Activated CD4-positive, CD25-positive, alpha-beta regulatory T cell treated with anti-CD3 and anti-CD28 coated beads, Interleukin-2, amount 50 U/mL, for 72 hours (primary cell): ENCODE results near the gene LRIT2.
A peak's percentile ranks its signal among the peaks of the same experiment; 100 is the strongest.

Experiments
- DNase-seq: peaks from one replicate; pipeline ENCODE4 v3.0.0; 2021

Gene LRIT2

DNA sequence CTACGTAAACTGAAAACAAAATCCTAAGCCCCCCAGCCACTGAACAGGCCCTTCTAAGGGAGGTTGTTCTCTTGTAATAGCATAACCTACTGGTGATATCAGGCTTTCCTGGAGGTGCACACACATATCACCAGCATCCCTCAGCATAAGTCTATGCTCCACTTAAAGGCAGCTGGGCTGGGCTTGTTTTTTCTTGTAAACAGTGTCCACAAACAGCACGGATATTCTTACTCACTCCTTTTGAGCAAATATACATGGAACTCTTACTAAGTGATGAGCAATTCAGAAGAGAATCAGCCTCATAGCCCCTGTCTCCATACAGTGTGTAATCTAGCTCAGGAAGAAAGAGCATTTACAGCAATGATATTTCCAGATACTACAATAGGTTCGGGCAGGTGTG, 13.6 kb upstream of the LRIT2 start:
- no peak for DNase-seq

DNA sequence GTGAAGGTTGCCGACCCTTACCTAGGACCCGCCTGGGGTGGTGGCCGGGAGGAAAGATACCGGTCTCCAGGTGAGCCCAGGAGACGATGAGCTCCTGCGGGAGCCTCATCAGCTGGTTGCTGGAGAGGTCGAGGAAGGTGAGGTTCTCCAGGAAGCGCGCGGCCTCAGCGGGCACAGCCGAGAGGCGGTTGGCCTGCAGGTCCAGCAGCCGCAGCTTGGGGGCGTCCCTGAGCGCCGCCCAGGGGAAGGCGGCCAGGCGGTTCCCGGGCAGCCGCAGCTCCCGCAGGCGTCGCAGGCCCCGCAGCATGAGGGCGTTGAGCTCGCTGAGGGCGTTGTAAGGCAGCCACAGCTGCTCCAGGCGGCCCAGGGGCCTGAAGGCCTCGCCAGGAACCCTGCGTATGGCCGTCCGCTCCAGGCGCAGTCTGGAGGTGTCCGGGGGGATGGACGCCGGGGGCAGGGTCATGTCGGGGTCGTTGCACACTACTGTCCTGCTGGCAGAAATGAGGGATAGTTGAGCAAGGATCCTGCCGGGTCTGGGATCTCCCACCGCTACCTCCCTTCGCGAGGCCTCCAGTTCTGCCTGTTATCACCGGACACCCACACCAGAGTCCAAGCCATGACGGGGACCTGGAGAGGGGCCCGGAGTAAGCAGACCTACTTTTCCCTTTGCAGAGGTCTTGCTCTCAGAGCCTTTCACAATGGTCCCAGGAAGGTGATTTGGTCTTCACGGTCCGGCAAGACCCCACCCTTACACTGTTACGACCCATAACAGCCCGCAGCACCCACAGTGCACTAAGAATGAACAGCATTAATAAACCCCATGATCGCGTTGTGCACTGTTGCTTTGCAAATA, 12.1 kb upstream of the LRIT2 start:
- DNase-seq = no peak

DNA sequence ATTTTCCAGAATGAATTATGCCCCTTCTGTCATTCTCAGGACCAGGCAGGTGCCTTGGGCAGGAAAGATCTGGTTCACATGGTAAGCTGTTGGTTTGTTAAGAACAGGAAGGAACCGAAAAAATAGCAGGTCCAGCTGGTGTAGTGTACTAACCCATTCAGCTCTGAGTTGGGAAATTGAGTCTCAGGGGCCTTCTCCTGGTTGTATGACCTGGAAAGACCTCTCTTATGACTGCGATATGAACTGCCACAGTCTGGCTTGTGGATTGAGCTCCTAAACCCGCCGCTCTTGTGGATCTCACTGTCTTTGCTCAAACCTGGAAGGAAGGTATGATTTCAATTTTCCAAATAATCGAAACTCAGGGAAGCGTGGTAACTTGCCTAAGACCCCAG, 11.5 kb upstream of the LRIT2 start:
- DNase-seq = no peak

DNA sequence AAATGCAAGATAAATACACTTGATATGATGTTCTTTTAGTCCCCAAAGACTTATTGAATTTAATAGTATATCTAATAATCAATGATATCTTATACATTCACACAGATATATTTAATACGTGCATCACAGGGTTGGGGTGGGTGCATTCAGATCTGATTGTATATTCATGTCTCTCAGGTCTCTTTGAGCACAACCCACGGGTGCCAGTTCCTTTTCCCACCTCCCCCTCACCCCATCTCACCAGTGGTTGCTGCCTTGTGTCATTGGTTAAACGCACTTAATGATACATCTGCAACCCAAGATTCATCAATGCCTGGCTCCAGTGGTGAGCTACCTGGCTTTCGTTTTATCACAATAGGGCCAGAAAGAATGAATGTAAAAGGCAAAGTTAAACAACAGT, 9.8 kb upstream of the LRIT2 start:
- no peak for DNase-seq

DNA sequence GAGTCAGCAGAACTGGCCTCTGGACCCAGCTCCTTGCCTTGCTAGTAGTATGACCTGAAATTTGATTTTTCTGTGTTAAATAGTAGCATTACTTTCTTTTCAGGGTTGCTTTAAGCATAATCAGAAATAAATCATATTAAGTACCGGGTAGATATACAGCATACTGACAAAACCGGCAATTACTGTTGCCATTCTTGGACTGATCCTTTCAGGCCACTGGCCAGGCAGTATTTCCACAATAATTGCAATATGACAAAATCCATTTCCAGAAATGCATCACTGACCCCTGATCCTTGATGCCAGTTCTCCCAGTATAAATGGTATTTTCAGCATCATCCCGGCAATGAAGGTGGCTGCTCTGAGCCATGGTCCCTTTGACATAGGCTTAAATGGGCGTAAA, 9.1 kb upstream of the LRIT2 start:
- no peak for DNase-seq

DNA sequence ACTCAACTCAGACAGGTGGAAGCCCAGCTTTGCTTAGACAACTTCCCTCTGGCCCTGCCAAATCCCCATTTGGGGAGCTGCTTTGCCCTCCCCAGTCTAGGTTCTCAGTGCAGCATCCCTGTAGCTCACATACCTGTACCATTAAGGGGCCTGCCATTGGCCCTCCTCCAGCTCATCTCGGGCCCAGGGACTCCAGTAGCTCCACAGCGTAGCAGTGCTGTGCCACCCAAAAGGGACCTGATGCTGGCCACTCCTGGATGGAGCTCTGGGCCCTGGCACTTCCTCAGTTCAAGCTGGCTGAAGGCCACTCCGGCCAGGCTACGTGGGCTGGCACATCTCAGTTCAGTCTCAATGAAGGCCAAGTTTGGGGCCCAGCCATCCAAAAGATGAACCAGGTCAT, 8.6 kb upstream of the LRIT2 start:
- no peak for DNase-seq

DNA sequence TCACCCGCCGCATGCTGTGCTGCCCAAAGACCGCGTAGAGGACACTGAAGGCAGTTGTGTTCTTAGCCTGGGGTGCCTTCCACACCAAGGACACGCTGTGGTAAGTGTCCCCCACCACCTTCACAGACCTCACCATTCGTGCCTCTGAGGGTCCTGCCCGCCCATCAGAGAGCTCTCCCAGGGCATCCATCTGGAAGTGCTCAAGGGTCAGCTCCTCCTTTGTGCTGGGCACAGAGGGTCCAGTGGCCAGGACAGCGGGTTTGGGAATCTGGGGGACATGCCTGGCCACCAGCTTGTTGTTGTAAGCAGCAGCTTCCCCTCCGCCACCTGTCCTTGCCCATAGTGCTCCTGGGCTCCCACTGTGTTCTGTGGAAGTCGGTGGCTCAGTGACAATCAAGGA, 7.0 kb upstream of the LRIT2 start:
- no peak for DNase-seq

DNA sequence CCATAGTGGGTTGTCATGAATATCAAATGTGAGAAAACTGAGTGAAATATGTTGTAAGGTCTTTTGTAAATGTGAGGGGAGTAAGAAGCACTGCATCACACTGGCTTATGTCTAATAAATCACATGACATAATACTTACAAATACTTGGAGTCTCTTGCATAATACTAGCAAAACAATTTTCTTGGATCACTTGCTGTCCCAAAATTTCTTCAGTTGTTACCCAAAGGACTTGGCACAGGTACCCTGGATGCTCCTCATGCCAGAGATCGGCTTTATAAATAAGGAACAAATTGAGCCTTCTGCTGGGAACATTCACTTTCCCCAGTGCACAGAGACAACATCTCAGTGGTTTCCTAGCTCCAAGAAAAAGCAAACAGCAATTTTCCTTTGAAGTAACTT, 5.0 kb upstream of the LRIT2 start:
- no peak for DNase-seq

DNA sequence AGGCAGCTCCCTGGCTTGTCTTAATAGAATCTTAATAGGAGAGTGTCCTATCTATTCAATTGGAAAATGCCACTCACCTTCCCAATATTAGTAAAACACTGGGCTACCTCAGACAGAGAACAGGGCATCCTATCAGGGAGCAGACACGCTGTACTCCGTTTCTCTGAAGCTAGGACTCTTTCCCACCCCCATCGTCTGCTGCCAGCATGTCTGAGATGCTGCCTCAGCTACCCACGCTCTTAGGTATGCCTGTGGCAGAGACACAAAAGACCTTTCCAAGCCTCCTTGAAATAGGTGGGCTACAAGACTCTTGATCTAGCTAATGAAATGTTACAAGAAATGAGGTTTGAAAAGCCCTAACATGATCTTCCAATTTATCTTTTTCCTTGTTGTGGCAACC, 2.5 kb upstream of the LRIT2 start:
- no peak for DNase-seq

DNA sequence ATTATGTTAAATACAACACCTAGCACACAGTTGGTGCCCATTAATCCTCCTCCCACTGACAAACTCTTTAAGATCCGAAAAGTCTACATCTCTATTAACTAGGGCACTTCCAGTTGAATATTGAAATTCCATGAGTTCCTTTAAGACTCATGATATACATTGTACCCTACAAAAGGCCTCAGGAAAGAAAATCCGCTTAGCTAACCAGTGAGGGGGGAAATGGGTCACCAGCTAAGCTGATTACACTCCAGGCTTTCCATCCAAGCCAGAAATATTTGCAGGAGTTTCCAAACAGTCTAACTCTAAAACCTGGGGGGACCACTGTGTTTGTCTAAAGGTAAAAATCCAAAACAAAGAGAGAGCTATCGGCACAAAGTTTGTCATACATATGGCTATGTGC, 1.3 kb upstream of the LRIT2 start:
- DNase-seq = no peak

DNA sequence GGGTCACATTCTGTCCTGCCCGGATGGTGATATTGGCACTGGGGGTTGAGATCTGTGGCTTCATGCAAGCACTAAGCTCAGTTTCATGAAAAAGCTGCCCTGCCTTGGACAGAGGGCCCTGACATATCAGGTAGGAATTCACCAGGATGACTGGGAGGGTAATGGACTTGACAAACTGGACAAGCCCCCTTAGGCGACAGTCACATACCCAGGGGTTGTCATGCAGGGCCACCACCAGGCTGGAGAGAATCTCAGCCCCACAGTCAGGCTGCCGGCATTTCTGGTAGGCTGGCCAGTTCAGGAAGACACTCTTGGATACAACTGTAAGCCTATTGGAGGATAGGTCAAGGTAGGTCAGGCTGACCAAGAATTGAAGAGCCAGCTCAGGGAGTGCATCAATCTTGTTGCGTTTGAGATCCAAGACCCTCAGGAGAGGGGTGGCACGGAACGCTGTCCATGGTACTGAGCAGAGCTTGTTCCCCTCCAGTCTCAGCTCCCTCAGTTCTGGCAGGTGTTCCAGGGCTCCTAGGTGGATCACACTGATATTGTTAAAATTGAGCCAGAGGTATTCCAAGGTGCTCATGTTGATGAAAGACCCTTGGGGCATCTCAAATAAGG, 824 bp downstream of the LRIT2 start:
- DNase-seq = no peak

DNA sequence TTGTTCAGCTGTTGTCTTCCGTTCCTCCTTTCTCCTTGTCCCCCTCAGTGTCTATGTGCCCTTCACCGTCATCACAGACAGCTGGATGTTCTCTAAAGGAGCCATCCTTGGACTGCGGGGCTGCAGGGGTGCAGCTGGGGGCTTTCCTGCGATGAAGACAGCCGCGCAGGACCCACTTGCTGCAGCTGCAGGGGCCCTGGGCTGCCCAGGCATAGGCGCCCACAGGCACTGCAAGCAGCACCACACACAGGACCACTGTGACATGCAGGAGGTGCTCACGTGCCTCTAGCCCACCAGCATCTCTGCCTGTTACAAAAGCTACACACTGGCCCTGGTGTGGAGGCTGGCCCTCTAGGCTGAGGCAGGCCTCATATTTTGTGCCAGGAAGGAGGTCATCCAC, 3.4 kb downstream of the LRIT2 start:
- DNase-seq = no peak

DNA sequence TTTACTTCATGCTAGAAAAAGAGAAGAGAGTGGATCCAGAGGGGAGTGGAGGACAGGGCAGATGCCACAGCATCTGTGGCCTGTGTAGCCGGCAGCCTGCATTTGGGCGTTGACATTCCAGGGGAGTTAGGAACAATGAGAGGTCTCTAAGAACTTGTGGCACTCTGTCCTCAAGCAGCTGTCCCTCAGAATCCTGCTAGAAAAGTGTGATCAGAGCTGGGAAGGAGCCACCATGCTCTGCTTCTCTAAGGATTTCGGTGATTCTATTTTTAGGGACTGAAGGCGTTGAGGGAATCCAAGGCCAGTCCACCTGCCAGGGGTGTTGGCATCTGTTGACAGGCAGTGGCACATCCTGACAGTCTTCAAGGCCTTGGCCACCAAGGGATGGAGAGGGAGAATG, 7.6 kb downstream of the LRIT2 start:
- no peak for DNase-seq

DNA sequence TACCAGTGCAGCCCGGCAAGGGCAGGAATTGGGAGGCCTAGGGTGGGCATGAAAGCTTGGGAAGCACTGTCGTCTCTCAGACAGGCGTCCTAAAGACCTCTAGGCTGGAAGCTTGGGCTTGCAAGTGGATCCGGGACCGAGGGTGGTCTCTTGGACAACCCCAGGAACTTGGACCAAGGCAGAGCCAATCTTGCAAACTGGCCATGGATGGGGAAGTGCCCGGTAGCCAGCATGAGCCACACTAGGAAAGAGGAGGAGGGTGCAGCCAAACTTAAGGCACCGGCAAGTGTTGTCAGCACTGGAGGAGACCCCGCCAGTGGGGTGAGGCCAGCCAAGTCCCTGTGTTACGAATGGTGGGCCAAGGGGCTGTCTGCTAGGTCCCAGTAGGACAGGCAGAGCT, 8.5 kb downstream of the LRIT2 start:
- no peak for DNase-seq

DNA sequence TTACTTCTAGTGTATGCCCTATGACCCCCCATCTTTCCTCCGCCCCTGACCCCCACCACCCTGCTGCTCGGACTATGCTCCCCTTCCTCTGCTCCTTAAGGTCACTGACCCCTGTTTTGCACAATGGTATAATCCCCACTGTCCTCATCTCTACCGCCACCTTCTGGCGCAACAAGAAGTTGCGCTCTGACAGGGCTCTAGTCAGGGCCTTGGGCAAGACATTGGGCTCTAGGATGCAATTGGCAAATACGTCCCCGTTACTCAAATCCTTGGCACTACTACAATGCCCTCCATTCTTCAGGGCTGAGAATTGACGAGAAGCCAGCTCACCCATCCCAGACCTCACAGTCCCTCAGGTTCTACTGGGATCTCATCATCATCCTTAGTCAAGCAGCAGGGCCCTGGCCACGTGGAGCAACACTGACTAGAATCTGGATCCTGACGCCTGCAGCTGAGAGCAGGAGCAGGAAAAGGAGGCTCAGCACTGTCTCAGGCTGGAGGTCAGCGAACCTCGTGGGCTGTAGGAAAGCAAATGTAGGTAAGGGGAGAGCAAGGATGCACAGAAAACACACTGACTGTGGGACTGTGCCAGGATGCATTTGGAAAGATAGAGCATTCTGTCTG, 10.6 kb downstream of the LRIT2 start:
- no peak for DNase-seq

DNA sequence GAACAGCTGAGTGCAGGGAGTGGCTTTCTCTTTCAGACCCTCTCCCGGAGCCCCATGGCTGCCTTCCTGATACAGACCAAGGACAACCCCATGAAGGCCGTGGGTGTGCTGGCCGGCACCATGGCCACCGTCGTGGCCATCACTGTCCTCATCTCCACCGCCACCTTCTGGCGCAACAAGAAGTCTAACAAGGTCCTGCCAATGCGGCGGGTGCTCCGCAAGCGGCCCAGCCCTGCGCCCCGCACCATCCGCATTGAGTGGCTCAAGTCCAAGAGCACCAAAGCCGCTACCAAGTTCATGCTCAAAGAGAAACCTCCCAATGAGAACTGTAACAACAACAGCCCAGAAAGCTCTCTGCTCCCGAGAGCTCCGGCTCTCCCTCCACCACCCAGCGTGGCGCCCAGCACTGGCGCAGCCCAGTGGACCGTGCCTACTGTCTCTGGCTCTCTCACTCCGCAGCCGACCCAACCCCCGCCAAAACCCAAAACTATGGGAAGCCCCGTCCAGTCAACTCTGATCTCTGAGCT, 11.2 kb downstream of the LRIT2 start:
- DNase-seq = no peak

DNA sequence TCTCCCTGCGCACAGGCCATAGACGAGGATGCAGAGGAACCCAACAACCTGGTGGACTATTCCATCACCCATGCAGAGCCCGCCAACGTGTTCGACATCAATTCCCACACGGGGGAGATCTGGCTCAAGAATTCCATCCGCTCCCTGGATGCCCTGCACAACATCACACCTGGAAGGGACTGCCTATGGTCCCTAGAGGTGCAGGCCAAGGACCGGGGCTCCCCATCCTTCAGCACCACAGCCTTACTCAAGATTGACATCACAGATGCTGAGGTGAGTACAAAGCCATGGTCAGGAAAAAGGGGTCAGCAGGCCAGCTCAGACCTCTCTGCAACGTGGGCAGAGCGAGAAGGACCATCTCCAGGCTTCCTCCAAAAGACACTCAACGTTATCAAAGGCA, 12.3 kb downstream of the LRIT2 start:
- no peak for DNase-seq

DNA sequence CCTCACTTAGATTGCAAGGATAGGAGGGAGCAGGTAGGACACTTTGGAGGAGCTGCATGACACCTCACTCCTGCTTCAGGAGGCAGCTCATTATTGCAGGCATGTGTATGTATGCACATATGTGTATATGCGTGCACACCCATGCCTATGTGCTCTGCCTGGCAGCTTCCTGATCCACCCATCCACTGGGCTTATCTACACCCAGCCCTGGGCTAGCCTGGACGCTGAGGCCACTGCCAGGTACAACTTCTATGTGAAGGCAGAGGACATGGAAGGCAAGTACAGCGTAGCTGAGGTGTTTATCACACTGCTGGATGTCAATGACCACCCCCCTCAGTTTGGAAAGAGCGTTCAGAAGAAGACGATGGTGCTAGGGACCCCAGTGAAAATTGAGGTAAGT, 13.3 kb downstream of the LRIT2 start:
- DNase-seq = no peak

DNA sequence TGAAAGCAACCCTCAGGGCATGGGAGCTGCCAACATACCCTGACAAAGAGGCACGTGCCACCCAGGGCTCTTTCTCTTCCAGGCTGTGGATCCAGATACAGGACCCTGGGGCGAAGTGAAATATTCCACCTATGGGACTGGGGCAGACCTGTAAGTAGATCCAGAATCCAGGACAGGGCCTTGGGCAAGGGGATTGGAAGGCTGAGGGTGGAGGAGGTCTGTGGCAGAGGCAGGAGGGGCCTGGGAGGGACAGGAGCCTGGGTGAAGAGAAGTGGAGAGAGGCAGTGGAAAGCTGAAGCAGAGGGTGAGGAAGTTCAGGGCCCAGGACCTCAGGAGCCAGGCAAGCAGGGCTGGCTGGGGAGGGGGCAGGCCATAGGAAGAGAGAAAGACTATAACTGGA, 13.8 kb downstream of the LRIT2 start:
- DNase-seq = no peak

DNA sequence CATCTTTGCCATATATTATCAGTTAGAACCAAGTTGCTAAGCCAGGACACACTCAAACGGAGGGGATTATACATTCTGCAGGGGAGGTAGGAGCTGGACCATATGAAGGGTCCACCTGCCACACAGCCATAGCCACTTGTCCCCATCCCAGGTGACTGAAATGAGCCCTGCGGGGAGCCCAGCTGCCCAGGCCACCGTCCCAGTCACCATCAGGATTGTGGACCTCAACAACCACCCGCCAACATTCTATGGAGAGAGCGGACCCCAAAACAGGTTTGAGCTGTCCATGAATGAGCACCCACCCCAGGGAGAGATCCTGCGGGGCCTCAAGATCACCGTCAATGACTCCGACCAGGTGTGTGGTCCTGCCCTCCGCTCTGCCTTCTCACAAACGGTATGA, 17.3 kb downstream of the LRIT2 start:
- no peak for DNase-seq

DNA sequence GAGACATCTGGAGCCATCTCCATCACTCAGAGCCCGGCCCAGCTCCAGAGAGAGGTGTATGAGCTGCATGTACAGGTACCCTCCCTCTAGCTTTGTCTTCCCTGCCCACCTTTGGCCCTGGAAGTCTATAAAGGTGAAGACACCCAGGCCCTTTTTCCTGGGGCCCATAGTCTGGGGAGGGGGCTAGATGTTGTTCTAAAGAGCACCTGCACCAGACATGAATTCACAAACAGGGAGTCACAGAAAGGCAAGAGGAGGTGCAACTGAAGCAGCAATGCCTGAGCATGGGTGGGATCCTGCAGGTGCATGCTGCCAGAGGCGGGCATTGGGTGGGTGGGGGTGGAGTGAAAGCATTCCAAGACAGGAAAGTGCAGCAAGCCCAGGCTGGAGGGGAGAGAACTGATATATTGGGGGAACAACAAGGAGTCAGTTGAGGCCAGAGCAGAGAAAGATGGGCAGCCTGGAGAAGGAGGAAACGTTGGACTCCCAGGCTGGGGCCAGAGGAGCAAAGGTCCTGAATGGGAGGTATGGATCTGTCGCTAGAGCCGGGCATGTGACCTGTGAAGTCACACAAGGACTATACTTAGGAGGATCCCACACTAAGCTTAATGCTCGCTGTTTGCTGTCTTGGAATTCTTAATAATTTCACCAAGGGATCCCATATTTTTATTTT, 19.4 kb downstream of the LRIT2 start:
- no peak for DNase-seq

DNA sequence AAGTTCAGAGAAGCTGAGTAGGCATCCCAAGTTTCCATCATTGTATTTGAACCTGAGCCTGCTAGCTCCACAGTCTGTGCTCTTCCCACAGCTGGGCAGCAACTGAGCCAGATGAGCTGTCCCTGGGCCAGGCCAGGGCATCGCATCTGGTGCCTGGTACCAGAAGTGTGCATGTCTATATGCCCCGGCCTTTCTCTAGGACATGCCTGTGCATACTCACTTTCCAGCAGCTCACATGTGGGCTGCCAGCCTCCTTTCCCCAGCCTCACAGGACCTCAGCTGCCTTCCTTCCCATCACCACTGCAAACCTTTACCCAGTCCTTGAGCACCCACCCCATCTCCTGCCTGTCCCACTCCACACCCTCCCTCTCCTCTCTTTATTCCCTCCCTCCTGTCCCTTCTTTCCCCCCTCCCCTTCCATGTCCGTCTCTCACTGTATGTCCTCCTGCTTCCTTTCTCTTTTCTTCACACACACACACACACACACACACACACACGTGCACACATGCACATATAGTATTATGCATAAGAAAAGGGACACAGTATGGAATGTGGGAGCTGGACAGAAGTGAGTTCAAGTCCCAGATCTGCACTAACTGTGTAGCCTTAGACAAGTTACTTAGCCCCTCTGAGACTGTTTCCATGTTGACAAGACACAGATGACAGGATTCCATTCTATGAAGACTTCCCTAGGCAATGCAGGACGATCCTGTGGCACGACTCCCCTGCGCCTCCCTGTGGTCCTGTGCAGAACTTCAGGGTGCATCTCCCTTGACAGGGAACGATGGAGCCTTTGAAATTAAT, 20.1 kb downstream of the LRIT2 start:
- peak; percentile 47 for DNase-seq

DNA sequence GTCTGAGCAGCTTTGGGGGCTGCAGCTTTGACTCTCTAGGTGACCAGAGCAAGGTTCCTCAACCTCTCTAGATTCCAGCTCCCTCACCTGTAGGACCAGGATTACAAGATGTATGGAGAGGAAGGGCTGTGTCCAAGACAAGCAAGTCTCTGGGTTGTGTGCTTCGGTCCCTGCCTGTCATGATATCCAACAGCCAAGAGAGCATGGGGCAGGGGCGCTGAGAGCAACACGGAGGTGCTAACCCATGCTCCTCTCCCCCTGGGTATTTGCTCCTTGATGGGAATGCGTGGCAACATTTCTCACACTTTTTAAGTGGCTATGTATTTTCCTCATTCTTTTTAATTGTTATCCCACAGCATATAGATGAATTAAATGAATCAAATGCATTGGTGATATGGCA, 20.7 kb downstream of the LRIT2 start:
- DNase-seq = no peak
